ENCODE measurements around the gene SDCBP2.

Gene SDCBP2, protein sequence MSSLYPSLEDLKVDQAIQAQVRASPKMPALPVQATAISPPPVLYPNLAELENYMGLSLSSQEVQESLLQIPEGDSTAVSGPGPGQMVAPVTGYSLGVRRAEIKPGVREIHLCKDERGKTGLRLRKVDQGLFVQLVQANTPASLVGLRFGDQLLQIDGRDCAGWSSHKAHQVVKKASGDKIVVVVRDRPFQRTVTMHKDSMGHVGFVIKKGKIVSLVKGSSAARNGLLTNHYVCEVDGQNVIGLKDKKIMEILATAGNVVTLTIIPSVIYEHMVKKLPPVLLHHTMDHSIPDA

DNA sequence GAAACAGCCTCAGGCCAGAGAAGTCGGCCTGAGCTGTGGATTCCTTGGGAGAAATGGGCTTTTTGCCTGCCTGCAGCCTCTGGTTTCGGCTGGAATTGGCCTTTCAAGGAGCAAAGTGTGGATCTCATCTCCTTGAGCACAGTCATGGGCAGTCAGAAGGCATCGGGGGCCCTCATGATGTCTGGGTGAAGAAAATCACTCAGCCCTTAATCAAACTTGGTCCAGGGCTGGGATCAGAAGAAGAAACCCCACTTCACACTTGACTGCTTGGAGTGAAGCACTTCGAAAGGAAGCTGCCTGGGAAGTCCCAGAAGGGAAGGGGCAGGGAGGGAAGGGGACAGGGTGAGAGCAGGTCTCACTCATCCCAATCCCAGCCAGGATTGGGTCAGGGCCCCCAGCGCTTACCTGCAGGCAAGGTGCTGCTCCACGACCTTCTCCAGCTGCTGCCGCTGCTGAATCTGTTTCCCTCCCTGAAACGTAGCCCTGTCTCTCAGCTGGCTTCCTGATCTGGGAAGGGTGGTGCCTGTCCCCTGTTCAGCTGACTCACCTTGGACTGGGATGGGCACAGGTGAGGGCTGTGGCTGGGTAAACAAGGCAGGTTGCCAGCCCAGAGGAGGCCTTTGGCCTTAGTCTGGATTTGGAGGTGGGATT lies at the start of gene SDCBP2:
SDCBP2 (minus strand) TSS at position 460 of the 651 bp plus-strand sequence. CDS start 8,723 bp downstream, outside the sequence.
- DNase-seq (ENCODE audit: low read depth) = no peak

DNA sequence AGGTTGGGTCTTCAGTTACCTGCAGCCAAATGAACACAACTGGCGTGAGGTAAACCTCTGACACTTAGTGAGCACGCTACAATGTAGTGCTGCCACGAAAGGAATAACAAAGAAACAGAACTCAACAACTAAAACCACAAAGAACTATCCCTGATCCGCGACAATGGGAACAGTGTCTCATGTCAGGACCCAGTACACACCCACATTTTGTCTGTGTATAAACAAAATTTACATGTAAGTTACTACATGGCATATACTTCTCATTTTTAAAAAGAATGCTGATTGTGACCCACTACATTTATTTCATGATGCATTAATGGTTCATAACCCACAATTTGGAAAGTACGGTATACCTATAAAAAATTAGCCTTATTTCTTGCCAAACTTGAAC lies 49.8 kb upstream of the SDCBP2 start:
- DNase-seq (ENCODE audit: low read depth) = no peak

DNA sequence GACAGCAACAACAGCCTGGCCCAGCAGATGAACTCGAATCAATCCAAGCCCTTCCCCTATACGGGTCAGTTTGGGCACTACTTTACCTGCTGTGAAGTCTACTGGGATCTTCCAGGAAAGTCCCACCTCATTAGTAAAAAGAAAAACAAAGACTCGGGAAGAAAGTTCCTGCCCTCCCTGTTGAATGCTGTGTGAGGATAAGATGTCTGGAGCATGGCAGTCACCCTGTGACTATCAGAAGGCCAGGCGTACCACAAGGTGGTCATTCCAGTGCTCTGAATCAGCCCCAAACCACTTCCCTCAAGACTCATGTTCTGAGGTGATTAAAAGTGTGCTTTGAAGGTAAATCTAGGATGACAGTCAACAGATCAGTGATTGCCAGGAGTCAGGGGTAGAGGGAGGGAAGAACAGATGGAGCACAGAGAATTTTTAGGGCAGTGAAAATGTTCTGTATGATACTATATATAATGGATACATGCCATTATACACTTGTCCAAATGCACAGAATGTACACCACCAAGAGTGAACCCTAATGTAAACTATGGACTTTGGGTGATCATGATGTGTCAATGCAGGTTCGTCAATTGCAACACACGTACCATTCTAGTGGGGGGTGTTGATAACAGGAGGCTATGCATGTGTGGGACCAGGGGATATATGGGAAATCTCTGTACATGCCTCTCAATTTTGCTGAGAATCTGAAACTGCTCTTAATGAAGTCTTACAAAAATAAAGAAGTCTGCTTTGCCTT lies 49.2 kb upstream of the SDCBP2 start:
- no peak for DNase-seq (ENCODE audit: low read depth)

DNA sequence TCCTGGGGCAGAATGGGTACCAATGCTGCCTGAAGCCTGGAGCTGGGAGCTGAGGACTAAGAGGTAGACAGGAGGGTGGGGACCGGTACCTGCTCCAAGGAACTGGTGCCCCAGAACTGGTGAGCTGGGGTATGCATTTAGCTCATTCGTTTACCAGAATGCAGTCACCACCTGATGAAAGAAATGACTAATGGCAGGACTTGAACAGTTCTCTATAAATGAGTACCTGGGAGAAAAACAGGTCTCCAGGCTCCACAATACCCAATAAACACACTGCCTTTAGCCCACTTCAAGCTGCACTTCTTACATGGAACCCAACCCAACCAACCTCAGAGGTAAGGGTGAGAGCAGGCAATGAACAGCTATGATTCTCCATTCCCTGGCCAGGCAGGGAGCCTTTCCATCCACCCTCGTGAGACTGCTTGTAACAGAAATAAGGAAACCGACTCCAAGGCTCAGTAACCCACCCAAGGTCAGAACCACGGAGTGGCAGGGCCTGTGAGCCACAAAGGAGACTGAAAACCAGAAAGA lies 48.5 kb upstream of the SDCBP2 start:
- DNase-seq (ENCODE audit: low read depth) = no peak

DNA sequence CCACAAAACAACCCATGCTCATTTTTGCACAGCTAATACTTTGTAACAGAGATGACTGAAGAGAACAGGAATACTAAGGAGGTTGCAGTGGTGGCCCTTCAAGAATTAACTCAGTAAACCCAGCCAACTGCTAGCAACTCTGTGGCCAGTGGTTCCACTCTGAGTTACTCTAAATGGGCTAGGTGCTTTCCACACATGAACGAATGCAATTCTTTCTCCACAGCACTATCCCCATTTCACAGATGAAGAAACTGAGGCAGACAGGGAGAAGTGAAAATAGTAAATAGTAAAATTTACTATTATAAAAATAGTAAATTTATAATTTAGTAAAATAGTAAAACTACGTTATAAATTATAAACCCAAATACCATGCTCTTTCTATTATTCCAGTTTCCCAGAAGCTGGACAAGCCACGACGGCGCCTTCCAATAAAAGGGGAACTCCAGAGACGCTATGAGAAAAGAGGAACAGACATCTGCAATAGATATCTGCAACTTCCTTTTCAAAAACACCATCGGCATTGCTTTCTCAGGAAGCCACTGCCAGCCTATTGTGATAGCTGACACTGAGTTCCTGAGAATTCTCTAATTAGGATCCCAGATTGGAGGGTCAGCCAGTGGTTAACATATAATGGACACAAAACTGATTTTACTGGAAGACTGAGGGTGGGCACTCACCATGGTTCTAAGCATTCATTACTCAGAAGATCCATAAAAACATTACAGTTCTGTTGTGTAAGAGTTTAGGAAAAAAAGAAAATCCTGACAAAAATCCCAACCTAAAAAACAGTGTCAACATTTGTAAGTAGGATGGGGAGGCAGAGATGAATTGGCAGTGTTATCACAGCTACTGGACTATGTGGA lies 47.7 kb upstream of the SDCBP2 start:
- DNase-seq (ENCODE audit: low read depth) = no peak

DNA sequence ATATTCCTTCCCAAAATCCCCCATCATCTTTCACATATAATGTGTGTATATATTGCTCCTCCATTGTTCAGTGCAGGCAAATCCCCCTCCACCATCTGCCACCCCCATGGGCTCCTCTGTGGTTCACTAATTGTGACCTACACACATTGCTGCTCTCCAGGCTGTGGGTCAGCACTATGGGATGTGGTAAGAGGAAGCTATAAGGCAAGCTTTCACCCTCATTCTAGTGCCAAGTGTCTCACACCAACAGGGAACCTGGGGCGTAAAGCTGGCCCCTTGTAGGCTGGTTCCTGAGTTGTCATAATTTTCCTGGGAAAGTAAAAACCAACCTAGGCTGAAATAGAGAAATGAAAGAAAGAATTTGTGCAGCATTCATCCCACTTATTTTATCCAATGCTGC lies 47.1 kb upstream of the SDCBP2 start:
- no peak for DNase-seq (ENCODE audit: low read depth)

DNA sequence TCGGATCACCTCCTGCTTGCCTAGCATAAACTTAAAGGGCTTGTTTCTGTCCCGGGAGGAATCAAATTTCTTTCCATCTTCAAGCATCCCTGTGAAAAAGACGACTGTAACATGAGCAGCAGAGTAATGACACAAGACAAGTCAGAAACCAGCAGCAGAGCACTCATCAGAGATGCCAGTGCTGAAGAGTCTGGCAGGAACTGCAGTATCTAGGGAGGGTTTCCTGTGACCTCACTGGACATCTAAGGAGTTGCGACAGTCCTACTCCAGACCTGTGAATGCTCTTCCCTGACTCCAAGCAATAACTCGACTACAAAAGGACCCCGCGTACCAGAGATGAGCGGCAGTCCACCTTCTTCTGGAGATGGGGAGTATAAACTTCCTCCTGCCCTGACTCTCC lies 46.6 kb upstream of the SDCBP2 start:
- DNase-seq (ENCODE audit: low read depth) = no peak

DNA sequence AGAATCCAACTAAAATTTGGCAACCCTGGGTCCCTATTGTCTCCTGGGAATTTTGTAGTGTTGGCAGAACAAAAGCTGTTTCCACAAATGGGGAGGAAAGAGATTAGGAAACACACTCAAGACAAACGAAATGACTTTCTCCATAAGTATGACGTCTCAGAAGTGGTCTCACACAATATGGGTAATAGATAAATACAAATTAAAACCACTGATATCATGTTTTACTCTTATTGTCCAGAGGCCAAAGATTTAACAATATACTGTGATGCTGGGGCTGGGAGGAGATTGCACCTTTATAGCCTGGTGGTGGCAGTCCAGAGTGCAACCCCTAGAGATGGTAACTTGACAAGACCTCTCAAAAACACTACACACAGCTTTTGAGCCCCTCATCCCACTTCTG lies 45.3 kb upstream of the SDCBP2 start:
- DNase-seq (ENCODE audit: low read depth) = no peak

DNA sequence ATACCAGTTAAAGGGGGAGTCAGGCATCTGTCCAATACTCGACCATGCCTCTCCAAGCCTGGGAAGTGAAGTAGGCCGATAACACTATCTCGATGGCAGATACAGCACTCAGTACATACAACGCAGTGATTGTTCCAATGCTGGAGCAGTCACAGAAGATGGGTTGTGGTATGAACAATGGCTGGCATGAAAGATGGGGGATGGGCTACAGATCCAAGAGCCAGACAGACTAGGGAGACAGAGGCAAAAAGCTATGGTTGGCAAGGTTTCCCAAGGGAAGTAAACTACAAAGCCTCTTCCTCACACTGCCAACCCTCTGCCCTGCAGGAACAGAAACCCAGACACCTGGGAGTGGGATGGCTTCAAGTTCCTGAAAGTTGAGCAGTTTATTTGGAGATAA lies 44.7 kb upstream of the SDCBP2 start:
- DNase-seq (ENCODE audit: low read depth) = no peak

DNA sequence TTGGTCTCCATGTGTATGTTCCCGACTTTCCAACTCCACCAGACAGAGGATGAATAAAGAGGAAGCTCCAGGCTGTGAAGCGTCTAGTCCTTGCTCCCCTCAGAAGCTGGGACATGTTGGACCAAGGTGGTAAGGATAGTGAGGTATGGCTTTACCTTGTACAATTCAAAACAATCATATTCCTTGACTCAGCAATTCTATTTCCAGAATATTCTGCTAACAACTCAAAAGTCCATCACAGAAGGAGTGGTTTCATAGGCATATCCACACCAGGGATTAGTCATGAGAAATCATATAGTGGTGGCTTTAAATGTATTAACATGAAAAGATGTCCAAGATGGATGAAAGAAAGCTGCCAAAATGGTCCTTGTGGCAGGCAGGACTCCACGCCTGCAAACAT lies 44.1 kb upstream of the SDCBP2 start:
- no peak for DNase-seq (ENCODE audit: low read depth)

DNA sequence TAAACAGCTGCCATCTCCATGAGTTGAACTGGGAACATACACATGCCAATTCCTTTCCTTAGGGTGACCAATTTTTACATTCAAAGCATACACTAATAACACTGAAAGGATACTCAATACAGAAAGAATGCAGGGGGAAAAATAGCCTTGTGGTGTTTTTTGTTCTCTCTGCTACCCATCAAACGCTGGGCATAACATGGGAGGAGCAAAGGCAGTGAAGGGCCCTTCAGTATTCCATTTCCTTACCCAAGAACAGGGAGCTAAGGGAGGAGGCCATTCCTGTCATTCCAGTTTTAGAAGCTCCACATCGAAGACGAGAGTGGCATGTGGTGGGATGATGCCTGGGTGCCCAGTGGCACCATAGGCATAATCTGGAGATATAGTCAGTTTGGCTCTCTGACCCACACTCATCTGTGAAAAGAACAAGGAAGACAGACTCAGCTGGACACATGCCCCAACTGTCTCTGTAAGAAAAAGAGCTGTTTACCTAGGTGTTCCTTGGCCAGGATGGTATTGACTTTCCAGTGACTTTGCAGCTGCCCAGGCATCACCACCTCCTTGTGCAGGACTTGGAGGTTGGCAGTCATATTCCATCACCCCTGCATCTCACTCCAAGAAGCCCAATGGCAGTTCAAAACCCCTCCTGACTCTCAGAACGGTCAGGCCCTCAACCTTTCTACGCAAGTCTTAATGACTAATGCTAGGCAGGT lies 43.0 kb upstream of the SDCBP2 start:
- DNase-seq (ENCODE audit: low read depth) = no peak

DNA sequence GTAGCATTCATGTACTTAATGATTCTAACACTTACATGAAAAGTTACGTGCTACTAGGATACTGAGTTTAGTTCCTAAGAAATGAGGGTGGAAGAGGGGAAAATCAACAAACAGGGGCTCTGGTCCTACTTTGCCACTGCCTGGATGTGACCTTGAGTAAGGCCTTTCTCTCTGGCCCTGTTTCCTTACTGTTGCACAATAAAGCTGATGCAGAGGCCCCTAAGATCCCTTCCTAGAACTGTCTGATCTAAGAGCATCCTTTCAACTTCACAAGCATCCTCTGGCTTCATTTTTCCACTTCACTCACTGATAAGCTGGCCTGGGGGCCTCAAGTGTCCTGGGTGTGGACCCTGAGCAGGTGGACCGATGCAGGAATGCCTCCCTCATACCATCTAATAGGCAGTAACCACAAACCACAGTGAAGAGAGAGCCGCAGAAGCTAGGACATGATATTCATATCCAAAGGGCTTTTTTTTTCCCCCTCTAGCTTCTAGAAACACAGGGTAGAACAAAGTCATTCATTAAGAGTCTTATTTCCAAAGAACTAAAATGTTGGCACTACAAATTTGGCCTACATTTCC lies 42.4 kb upstream of the SDCBP2 start:
- no peak for DNase-seq (ENCODE audit: low read depth)

DNA sequence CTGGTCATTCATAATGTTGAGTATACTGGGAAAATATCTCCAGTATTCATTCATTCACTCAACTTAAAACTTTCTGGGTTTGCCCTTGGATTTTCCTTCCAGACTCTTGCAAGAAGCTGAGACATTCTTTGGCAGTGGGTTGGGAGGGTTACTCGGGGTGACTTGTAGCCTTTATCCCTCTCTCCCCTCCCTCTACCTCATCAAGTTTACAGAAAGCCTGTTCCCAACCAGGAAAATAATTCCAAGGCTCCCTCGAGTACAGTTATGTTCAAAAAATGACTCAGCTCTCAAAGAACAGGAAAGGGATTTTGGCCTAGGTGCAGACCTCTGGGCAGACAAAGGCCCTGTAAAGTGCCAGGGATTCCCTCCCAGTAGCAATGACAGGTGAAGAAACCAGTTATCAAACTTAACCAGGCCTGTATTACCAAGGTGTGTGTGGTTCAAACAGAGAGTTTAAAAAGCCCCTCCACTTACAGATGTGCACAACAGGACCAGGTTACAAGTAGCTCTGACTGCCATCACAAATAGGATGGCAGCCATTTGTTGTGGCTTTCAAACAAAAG lies 41.7 kb upstream of the SDCBP2 start:
- DNase-seq (ENCODE audit: low read depth) = no peak

DNA sequence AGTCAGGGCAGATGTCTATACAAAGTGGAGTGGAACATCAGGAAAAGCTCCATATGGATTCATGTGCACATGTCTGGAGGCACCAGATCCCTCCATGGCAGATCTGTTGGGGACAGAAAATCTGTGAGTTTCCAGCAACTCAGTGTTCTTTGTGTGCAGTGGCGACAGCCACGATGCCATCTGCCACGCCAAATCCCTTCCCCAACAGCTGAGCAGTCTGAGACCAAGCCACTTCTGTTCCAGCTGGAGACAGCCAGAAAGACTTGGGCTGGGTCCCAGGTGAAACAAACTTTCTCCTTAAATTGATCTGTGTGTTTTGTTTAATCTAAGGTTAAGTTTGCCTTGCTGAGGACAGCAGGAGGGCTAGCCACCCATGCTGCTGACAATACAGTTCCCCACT lies 41.0 kb upstream of the SDCBP2 start:
- no peak for DNase-seq (ENCODE audit: low read depth)

DNA sequence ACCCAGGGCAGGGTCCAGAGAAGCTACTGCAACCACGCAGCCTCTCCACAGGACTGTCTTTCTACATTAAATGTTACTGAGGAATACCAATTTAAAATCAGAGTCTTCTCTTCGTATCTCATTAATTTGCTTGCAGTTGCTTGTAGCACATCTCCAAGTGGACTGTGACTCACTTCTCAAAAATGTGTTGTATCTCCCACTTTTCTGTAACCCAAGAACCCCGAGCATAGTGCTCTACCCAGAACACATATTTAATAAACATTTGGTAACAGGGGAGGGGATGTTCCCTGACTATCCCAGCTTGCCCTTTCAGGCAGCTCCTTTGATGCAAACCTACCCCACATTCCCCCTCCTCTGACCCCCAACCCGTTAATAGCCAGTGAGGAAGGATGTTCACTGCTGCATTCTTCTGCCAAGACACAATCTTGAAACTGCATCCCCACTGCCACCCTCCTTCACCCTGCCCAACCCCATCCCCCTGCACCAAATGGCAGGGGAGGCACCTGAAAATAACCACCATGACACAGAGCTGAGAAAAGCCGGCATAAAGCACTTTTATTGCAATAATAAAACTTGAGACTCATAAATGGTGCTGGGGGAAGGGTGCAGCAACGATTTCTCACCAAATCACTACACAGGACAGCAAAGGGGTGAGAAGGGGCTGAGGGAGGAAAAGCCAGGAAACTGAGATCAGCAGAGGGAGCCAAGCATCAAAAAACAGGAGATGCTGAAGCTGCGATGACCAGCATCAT lies 39.7 kb upstream of the SDCBP2 start:
- no peak for DNase-seq (ENCODE audit: low read depth)

DNA sequence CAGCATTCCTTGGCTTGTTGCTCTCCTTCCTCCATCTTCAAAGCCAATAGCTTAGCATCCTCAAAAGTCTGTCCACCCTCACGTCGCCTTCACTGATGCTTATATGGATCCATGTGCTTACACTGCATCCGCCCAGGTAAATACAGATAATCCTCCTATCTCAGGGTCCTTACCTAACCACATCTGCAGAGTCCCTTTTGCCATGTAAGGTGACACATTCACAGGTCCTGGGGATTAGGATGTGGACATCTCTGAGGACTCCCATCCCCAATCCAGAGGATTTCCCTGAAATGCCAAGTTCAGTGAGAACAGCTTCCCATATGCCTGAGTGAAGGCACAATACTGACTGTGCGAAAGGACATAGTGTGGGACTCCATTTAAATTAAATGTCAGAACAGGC lies 38.5 kb upstream of the SDCBP2 start:
- no peak for DNase-seq (ENCODE audit: low read depth)

DNA sequence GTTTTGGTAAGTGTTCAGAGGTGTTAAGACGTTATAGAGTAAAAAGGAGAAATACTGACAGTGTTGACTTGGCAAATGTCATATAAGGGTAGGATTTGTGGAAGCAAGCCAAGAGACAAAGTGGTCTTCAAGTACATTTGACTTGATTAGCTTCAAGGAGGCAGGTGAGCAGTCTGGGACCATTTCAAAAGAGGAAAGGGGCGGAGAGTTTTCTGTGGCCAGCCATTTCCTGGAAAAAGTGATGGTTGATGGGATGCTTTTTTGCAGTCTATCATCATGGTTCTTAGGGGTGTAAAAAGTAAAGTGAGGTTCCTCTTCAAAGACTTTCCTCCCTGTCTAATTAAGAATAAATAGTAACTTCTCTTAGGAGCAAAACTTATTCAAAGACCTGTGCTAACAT lies 35.2 kb upstream of the SDCBP2 start:
- no peak for DNase-seq (ENCODE audit: low read depth)

DNA sequence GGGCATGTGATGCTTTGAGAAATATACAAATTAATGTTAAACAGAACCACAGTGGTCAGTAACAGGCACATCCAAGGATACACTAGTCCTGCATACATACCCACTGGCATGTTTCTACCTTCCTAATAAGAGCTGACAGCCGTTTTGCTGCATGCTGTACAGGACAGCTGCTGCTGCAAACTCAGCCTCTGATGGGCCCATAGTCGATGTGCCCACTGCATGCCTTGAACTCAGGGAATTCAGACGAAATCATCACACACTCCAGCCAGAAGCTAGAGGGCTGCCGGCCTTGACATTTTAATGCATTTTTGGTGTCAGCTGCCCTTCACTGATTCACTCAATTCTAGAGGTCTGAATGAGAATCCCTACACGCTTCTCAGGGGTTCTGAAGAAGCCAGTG lies 34.6 kb upstream of the SDCBP2 start:
- DNase-seq (ENCODE audit: low read depth) = no peak

DNA sequence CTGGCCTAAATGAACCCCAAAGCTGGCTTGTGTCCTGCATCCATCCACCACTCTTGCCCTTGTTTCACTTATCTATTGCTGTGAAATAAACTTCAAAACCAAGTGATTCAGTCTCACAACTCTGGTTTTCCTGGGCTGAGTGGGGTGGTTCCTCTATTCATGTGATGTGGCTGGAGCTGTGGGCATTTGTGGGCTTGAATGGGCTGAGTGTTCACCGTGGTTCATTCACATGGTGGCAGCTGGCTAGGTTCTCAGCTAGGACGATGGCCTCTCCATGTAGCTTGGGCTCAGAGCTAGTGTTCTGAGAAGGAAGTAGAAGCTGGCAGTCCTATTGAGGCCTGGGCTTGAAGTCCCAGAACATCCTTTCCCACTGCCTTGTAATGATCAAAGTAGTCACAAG lies 33.5 kb upstream of the SDCBP2 start:
- DNase-seq (ENCODE audit: low read depth) = no peak

Measured in activated T-helper 9 cell treated with anti-CD3 and anti-CD28 coated beads, Interleukin-2, amount 50 U/mL, for 16 hours (primary cell).